ENCODE data around the gene CETP.

Gene CETP, protein sequence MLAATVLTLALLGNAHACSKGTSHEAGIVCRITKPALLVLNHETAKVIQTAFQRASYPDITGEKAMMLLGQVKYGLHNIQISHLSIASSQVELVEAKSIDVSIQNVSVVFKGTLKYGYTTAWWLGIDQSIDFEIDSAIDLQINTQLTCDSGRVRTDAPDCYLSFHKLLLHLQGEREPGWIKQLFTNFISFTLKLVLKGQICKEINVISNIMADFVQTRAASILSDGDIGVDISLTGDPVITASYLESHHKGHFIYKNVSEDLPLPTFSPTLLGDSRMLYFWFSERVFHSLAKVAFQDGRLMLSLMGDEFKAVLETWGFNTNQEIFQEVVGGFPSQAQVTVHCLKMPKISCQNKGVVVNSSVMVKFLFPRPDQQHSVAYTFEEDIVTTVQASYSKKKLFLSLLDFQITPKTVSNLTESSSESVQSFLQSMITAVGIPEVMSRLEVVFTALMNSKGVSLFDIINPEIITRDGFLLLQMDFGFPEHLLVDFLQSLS

GRCh38 chr16:56961851-56962281 lies at the start of gene CETP:
Gene CETP, plus strand, starts transcription at chr16:56961950. Its CDS starts 30 bp downstream, at chr16:56961980.
- Histone ChIP-seq H3K9ac (ENCODE audit: low read length) (no peak within 1 kb of the TSS), H3K4me1 (ENCODE audit: control insufficient read depth, insufficient read depth, low read length) (no peaks in the 10 kb centered on the region), H3K27ac (ENCODE audit: low read depth, low read length) (no peak within 1 kb of the TSS), H3K27me3 (ENCODE audit: control insufficient read depth, insufficient read depth, low read length) (no peaks in the 10 kb centered on the region), H3K4me3 (ENCODE audit: low read length) (no peak within 1 kb of the TSS), H3K36me3 (ENCODE audit: control insufficient read depth, insufficient read depth, low read length) (no peaks in the 10 kb centered on the region)

GRCh38 chr16:56912746-56913708 lies 48.7 kb upstream of the CETP start:
- no peaks in the 10 kb centered on the region for H3K27me3 ChIP-seq (ENCODE audit: control insufficient read depth, insufficient read depth, low read length)
- no peak overlapping the region for H3K4me3 ChIP-seq (ENCODE audit: low read length)
- H3K36me3 ChIP-seq (ENCODE audit: control insufficient read depth, insufficient read depth, low read length), result no peaks in the 10 kb centered on the region
- H3K4me1 ChIP-seq (ENCODE audit: control insufficient read depth, insufficient read depth, low read length), result no peaks in the 10 kb centered on the region
- no peak overlapping the region for H3K9ac ChIP-seq (ENCODE audit: low read length)
- no peak overlapping the region for H3K27ac ChIP-seq (ENCODE audit: low read depth, low read length)

DNA sequence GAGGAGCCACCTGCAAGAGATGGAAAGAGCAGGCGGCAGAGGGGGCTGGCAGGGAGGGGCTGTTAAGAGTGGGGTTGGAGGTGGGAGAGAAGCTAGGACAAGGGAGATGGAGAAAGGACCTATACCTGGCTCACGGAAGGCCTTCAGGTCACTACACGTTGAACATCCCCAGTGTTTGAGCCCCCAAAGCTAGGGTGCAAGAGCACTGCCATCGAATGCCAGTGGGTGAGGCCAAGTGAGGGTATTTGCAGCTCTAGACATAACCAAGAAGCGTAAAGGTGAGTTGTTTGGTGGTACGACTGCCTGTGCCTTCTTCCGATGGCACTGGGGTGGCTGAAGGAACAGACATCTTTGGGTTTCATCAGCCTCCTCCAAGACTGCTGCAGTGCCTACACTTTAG lies 46.9 kb upstream of the CETP start:
- no peaks in the 10 kb centered on the region for H3K27me3 ChIP-seq (ENCODE audit: control insufficient read depth, insufficient read depth, low read length)
- no peak overlapping the region for H3K4me3 ChIP-seq (ENCODE audit: low read length)
- H3K27ac ChIP-seq (ENCODE audit: low read depth, low read length), result no peak overlapping the region
- no peaks in the 10 kb centered on the region for H3K4me1 ChIP-seq (ENCODE audit: control insufficient read depth, insufficient read depth, low read length)
- H3K36me3 ChIP-seq (ENCODE audit: control insufficient read depth, insufficient read depth, low read length), result no peaks in the 10 kb centered on the region
- H3K9ac ChIP-seq (ENCODE audit: low read length), result no peak overlapping the region

GRCh38 chr16:56915336-56916119 lies 46.2 kb upstream of the CETP start:
- no peaks in the 10 kb centered on the region for H3K27me3 ChIP-seq (ENCODE audit: control insufficient read depth, insufficient read depth, low read length)
- H3K36me3 ChIP-seq (ENCODE audit: control insufficient read depth, insufficient read depth, low read length), result no peaks in the 10 kb centered on the region
- H3K4me1 ChIP-seq (ENCODE audit: control insufficient read depth, insufficient read depth, low read length), result no peaks in the 10 kb centered on the region
- no peak overlapping the region for H3K27ac ChIP-seq (ENCODE audit: low read depth, low read length)
- H3K9ac ChIP-seq (ENCODE audit: low read length), result no peak overlapping the region
- H3K4me3 ChIP-seq (ENCODE audit: low read length), result no peak overlapping the region

DNA sequence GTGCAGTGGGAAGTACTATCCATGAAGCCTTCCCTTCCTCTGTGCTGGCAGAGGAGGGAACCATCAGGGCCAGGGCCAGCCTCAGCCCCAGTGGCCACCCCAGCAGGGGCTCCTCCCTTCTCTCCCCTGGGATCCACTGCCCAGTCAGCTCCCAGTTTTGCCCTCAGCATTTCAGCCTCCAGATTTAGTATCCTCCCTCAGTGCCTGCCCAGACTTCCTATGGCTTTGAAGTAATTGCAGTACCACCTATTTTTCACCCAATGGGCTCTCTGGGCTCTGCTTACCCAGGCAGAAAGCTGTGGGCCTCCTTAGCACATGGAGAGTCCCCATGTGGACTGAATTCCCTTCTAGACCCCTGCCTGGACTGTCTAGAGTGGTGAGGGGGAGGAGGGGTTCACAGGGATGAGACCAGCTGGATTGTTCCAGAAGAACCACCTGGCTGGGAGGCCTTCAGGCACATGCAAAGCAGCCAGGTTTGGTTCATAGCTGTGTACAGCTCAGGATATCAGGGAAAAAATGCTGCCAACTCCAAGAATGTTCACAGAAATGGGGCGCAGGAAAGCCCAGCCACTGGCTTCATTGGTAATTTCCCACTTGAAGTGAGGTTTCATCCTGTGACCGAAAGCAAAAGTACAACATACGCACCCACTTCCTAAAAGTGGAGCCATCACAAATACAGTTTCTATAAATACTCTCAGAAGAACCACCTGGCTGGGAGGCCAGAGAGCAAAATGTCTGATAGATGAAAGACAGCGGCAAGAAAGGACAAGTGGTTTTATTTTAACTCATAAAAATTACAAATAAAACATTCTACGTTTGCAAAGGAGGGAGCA lies 45.0 kb upstream of the CETP start:
- Histone ChIP-seq H3K36me3 (ENCODE audit: control insufficient read depth, insufficient read depth, low read length) (no peaks in the 10 kb centered on the region), H3K4me1 (ENCODE audit: control insufficient read depth, insufficient read depth, low read length) (no peaks in the 10 kb centered on the region), H3K9ac (ENCODE audit: low read length) (no peak overlapping the region), H3K4me3 (ENCODE audit: low read length) (no peak overlapping the region), H3K27me3 (ENCODE audit: control insufficient read depth, insufficient read depth, low read length) (no peaks in the 10 kb centered on the region), H3K27ac (ENCODE audit: low read depth, low read length) (no peak overlapping the region)

DNA sequence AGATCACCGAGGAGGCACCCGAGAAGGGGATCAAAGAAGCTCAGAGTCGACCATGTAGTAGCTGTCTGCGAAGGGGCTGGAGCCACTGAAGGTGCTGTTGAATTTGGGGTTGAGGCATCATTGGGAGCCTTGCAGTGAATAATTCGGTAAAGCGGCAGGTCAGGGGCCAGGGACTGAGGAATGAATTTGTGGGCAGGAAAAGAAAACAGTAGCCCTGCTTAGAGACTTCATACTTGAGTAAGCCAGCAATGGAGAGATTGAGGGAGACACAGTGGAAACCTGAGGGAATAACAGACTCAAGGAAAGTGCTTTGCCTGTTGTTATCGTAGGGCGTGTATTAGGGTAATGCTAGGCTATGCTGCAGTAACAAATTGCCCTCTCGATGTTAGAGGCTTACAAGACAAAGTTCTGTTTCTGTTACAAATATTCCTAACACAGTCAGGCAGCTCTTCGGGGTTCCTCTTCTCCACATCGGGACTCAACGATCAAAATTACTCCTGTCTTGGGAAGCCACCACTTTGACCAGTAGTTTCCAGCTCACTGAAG lies 43.2 kb upstream of the CETP start:
- H3K27me3 ChIP-seq (ENCODE audit: control insufficient read depth, insufficient read depth, low read length), result no peaks in the 10 kb centered on the region
- no peak overlapping the region for H3K27ac ChIP-seq (ENCODE audit: low read depth, low read length)
- no peaks in the 10 kb centered on the region for H3K36me3 ChIP-seq (ENCODE audit: control insufficient read depth, insufficient read depth, low read length)
- H3K9ac ChIP-seq (ENCODE audit: low read length), result no peak overlapping the region
- H3K4me3 ChIP-seq (ENCODE audit: low read length), result no peak overlapping the region
- no peaks in the 10 kb centered on the region for H3K4me1 ChIP-seq (ENCODE audit: control insufficient read depth, insufficient read depth, low read length)

DNA sequence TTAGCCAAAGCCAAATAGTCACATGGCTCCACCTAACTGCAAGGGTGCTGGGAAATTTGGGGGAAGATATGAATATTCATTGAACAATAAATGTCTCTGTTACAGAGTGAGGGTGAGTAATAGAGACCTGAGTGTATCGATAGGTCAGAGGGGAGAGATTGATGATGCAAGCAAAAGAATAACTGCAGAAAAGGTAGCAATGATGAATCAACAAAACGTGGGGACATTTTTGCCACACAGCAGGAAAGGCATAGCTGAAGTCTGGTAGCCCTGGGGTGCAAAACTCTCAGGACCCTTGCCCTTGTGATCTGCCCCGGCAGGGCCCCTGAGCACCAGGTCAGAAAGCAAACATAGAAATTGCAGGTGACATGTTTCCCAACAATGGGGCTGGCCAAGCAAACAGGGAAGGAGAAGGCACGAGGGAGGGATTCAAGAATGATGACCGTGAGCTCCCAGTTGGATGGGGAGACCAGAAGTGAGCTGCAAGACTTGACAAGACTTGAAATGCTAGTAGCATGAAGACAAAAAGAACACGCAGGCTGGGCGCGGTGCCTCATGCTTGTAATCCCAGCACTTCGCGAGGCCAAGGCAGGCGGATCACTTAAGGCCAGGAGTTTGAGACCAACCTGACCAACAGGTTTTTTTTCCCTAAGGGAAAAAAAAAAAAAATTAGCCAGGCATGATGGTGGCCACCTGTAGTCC lies 42.5 kb upstream of the CETP start:
- Histone ChIP-seq H3K4me3 (ENCODE audit: low read length) (no peak overlapping the region), H3K9ac (ENCODE audit: low read length) (no peak overlapping the region), H3K36me3 (ENCODE audit: control insufficient read depth, insufficient read depth, low read length) (no peaks in the 10 kb centered on the region), H3K4me1 (ENCODE audit: control insufficient read depth, insufficient read depth, low read length) (no peaks in the 10 kb centered on the region), H3K27me3 (ENCODE audit: control insufficient read depth, insufficient read depth, low read length) (no peaks in the 10 kb centered on the region), H3K27ac (ENCODE audit: low read depth, low read length) (no peak overlapping the region)

DNA sequence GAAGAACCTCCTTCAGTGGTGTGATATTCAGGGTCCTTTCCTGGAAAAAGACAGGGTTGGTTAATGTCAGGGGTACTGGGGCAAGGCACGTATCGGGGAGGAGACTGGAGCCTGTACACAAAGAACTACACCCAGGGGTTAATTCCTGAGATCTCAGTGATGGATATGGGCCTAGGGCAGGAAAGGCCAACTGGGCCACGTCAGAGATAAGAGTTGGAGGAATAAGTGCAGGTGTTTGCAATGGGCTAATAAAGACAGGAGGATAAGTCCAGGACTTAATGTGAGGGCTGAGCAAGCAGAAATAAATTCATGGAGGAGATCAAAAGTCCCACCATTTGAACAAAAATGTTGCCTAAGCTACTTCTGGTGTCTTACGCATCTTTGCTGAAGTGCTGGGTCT lies 40.2 kb upstream of the CETP start:
- Histone ChIP-seq H3K27ac (ENCODE audit: low read depth, low read length) (no peak overlapping the region), H3K27me3 (ENCODE audit: control insufficient read depth, insufficient read depth, low read length) (no peaks in the 10 kb centered on the region)

DNA sequence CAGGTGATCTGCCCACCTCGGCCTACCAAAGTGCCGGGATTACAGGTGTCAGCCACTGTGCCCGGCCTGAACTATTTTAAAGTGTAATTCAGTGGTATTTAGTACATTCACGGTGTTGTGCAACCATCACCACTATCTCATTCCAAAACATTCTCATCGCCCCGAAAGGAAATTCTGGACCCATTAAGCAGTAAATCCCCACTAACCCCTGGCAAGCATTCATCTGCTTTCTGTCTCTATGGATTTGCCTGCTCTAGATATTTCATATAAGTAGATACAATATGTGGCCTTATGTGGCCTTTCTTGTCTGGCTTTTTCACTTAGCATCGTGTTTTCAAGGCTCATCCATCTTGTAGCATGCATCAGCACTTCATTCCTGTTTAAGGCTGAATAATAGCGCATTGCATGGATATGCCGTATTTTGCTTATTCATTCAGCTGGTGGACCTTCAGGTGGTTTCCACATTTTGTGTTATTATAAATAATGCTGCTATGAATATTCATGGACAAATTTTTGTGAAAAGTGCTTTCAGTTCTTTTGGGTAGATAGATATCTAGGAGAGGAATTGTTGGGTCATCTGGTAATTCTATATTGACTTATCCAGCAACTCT lies 38.2 kb upstream of the CETP start:
- Histone ChIP-seq H3K4me3 (ENCODE audit: low read length) (no peak overlapping the region), H3K4me1 (ENCODE audit: control insufficient read depth, insufficient read depth, low read length) (no peaks in the 10 kb centered on the region), H3K9ac (ENCODE audit: low read length) (no peak overlapping the region), H3K27me3 (ENCODE audit: control insufficient read depth, insufficient read depth, low read length) (no peaks in the 10 kb centered on the region), H3K27ac (ENCODE audit: low read depth, low read length) (no peak overlapping the region), H3K36me3 (ENCODE audit: control insufficient read depth, insufficient read depth, low read length) (no peaks in the 10 kb centered on the region)

More for the DNA sequence above, 40.2 kb upstream of the CETP start:
- Histone ChIP-seq H3K4me1 (ENCODE audit: control insufficient read depth, insufficient read depth, low read length) (no peaks in the 10 kb centered on the region), H3K36me3 (ENCODE audit: control insufficient read depth, insufficient read depth, low read length) (no peaks in the 10 kb centered on the region), H3K9ac (ENCODE audit: low read length) (no peak overlapping the region), H3K4me3 (ENCODE audit: low read length) (no peak overlapping the region)

DNA sequence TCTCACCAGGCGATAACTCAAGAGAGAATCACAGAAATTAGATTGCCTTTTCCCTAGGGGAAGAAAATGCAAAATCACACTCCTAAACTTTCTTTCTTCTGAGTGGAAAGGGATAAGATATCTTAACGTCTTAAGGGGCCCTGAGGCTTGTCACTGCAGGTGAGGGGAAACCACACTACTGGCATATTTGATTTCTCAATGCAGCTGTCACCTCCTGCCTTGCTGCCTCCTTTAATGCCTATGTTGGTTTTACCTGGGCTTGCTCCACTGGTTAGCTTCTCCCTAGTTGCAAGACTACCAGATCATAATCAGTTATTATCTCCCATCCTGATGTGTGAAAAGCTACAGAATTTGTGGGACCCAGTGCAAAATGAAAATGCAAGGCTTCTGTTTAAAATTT lies 34.3 kb upstream of the CETP start:
- peaks cover 5% of the 10 kb centered on the region for H3K4me1 ChIP-seq (ENCODE audit: control insufficient read depth, insufficient read depth, low read length)
- H3K36me3 ChIP-seq (ENCODE audit: control insufficient read depth, insufficient read depth, low read length), result no peaks in the 10 kb centered on the region
- H3K27me3 ChIP-seq (ENCODE audit: control insufficient read depth, insufficient read depth, low read length), result no peaks in the 10 kb centered on the region
- no peak overlapping the region for H3K4me3 ChIP-seq (ENCODE audit: low read length)
- H3K9ac ChIP-seq (ENCODE audit: low read length), result no peak overlapping the region
- H3K27ac ChIP-seq (ENCODE audit: low read depth, low read length), result no peak overlapping the region
